GM21529 (cell line): ENCODE data around the gene YJEFN3.
A peak's percentile ranks its signal among the peaks of the same experiment; 100 is the strongest.

Experiments
- ATAC-seq: cut with Tn5 transposase; IDR thresholded peaks from one replicate; pipeline ENCODE4 v1.9.1; 2021; ENCODE audit not compliant: unreplicated experiment

The YJEFN3 gene

DNA sequence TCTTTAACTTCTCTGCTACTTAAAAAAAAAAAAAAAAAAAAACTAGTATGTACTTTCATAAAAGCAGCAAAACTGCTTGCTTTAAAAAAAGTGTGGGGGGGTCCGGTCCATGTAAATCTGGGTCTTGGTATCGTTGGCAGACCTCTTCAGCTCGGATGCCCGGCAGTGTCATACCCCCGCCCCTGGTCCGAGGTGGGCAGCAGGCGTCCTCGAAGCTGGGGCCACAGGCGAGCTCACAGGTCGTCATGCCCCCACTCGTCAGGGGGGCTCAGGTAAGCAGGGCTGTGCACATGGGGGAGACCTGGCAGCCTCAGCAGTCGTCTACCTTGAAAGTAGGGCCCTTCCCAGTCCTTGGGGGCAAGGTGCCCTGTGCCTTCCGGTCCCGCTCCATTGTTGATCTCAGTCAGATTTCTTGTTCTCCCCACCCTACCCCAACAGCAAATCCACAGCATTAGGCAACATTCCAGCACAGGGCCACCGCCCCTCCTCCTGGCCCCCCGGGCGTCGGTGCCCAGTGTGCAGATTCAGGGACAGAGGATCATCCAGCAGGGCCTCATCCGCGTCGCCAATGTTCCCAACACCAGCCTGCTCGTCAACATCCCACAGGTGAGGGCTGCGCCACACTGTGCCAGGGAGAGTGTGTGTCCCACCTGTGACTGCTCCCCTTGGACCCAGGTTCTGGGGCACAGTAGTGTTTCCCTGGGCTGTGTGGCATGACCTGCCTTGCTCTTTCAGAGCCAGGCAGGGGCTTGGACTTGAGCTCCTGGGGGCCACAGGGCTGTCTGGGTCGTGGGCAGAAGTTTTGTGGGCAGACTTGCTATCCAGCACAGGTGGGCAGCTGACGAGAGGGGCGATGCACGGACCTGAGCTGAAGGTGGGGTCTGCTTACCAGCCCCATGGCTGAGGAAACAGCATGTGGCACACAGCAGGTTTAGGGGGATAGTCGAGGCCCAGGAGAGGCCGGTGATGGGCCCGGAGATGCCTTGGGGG lies 32.8 kb upstream of the YJEFN3 start:
- no peak for ATAC-seq

DNA sequence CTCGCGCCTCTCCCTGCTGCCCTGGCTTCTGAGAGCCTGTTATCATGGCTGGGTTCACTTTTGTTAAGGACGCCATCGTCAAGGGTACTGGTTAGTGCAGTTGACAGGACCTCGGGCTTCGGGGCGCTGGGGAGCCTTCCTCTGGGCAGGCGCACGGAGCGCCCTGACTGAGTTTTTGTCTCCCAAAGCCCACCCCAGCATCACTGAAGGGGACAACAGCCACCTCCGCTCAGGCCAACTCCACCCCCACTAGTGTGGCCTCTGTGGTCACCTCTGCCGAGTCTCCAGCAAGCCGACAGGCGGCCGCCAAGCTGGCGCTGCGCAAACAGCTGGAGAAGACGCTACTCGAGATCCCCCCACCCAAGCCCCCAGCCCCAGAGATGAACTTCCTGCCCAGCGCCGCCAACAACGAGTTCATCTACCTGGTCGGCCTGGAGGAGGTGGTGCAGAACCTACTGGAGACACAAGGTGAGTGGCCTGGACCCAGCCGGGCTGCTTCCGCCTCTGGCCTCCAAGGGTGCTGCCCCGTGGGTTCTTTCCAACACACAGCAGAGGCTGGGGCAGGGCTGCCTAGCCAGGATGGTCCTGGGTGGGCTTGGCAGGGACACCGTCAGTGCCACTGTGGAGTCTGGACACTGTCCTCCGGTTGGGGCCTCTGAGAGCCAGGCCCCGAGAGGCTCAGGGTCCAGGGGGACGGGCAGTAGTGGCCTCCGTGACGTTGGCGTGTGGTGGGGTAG lies 30.3 kb upstream of the YJEFN3 start:
- no peak for ATAC-seq

DNA sequence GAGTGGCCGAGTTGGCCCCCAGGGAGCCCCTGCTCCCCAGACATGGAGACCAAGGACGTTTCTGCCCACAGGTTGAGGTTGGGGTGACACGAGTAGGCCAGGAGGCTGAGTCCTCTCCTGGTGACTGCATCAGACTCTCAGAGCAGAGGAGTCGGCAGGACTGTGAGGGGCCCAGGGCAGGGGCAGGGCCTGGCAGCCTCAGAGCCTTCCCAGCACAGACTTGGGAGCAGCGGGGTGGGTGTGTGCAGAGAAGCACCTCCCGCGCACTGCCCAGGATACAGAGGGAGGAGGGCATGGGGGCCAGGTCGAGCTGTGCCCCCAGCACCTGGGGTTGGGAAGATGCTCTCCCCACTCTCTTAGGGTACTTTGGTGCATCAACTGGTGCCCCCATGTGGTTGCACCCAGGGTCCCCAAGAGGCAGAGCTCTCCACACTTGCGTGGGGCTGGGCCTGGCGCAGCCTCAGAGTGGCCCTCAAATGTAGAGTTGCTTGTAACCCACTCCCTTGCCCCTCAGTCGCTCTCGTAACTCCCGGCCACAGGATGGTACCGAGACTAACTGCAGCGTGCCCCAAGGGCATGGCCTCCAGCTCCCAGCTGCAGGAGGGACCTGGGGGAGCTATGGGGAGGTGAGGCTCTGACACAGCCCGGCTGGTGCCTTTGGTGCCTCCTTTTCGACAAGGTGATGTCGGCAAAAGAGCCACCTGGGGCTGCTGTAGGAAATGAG lies 29.3 kb upstream of the YJEFN3 start:
- ATAC-seq = no peak

DNA sequence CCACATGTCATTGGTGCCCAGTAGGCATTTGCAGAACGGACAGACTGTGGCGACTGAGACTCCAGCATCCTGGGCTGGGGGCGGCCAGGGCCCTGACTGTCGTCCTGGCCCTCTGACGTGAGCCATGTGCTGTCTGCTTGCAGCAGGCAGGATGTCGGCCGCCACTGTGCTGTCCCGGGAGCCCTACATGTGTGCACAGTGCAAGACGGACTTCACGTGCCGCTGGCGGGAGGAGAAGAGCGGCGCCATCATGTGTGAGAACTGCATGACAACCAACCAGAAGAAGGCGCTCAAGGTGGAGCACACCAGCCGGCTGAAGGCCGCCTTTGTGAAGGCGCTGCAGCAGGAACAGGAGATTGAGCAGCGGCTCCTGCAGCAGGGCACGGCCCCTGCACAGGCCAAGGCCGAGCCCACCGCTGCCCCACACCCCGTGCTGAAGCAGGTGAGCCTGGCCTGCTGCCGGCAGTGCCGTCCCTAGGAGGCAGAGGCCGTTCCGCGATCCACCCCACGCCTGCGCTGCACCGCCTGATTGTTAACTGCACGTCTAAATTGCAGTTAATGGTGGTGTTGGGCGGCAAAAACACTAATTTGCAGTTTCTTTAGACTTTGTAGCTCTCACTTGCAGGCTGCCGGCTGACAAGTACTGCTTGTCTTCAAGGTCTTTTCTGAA lies 27.6 kb upstream of the YJEFN3 start:
- no peak for ATAC-seq

DNA sequence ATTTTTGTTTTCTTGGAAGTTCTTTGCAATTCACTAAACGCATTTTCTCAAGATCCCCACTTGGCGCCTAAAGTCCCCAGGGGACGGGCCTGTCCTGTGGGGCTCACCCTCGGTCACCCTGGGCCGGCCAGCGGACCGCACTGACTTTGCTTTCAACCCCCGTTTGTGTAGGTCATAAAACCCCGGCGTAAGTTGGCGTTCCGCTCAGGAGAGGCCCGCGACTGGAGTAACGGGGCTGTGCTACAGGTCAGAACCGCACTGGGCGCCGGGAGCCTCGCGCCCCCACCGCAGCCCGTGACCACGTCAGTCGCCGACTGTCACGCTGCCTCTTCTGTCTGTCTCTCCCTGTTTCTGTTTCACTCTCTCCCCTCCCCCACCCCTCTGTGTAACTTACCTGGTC lies 26.9 kb upstream of the YJEFN3 start:
- ATAC-seq = no peak

DNA sequence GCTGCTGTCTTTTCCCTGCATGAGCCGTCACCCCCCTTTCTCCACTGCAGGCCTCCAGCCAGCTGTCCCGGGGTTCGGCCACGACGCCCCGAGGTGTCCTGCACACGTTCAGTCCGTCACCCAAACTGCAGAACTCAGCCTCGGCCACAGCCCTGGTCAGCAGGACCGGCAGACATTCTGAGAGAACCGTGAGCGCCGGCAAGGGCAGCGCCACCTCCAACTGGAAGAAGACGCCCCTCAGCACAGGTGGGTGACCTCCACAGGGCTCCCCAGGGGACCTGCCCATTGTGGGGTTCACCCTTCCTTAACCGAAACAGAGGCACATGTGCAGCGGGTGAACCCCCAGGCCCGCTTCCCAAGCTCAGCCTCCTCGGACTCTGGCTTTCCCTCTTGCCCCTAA lies 26.4 kb upstream of the YJEFN3 start:
- ATAC-seq = no peak

DNA sequence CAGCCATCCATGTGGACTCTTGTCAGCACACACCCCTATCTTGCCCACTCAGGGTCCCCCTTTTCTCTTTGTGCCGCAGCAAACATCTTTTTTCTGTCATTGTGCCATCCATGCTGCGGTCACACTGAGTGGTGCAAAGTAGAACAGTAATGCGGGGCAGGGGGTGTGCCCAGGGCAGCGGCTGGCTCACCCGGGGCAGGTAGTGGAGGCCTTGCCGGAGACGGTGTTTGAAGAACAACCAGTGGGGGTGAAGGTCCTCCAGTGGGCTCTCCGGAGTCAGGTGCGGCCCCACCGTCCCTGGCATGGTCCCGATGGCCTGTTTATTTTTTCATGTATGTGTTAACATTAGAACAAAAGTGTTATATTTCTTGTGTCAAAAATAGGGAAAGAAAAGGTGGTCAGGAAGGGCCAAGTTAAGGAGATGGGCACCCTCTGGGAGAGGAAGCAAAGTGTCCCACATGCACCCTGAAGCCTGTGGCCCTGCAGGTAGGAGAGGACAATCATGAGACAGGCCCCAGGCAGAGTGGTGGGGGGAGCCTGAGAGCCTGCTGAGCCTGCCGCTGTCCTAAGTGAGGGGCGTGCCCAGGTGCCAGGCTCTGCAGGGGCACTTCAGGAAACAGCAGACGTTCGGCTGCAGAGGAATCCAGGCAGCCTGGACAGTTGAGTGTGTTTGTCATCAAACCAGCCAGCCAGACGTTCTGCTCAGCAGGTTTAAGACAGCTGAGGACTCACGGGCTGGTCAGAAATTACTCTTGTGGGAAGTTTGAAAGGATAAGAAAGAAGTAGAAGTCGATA lies 25.7 kb upstream of the YJEFN3 start:
- ATAC-seq = no peak

DNA sequence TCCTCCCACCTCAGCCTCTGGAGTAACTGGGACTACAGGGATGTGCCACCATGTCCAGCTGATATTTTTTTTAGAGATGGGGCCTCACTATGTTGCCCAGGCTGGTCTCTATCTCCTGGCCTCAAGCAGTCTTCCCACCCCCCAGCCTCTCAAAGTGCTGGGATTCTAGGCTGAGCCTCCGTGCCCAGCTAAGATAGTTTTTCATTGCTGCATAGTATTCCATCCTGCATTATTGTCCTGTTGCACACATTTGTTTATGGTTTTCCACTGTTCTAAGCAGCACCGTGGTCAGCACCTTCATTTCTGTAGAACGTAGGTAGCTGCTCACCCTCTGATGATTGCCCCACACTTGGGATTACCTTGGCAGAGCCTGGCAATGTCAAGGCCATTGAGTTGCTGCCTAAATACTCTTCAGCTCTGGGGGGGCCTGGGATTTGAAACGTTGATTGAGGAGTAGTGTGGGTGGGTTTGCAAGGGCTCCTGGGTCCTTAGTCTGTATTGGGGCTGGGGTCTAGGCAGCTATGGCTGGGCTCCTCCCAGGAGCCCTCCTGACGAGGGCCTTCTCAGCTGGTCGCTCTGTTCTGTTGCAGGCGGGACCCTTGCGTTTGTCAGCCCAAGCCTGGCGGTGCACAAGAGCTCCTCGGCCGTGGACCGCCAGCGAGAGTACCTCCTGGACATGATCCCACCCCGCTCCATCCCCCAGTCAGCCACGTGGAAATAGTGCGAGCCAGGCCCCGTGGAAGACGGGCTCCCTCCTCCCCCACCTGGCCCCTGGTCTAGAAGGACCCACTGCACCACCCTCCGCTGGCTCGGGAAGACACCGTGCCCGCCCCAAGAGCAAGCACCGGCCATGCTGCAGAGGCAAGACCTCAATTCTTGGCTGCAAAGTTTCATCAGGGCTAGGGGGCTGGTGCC lies 23.7 kb upstream of the YJEFN3 start:
- ATAC-seq = no peak

DNA sequence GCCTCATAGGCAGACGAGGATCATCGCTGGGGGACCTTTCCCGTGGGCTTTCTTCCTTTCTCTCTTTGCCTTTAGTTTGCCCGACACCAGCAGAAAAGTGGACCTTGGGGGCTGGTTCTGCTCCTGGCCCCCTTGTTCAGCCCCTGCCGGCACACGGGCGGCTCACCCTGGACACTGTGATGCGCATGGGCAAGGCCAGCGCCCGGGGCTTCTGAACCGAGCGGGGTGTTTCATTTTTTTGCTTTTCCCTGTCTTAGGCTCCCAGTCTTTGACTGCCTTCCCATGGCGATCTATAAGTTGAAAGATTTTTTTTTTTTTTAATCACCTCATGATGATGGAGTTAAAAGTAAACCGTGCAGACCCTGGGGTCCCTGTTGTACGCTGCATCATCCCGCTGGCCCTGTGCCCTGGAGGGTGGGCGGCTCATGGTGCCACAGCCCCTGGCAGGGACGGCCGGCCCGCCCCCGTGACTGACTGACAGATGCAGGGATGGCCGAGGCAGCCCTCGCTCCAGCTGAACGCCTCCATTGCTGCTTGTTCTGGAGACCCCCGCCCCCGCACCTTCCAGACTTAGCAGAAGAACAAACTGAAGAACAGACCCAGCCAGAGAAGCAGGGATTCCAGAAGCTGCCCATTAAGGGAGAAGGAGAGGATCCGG lies 22.9 kb upstream of the YJEFN3 start:
- ATAC-seq = no peak

DNA sequence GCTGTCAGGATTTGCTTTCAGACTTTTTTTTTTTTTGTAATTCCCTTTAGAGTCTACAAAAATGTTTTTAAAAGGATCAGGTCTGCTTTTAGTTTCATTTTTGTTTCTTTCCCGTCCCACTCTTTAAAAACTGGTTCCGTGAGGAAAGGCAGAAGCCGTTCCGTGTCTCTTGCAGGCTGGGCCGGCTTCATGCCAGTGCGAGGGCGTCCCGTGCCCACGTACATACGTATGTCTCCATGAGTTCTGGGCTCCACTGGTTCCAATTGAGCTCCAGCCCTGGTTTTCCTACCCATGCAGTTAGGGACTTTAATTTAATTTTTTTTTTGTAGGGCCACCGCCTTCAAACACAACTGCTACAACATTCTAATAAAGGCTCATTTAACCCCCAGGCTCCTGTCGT lies 22.1 kb upstream of the YJEFN3 start:
- ATAC-seq = no peak

DNA sequence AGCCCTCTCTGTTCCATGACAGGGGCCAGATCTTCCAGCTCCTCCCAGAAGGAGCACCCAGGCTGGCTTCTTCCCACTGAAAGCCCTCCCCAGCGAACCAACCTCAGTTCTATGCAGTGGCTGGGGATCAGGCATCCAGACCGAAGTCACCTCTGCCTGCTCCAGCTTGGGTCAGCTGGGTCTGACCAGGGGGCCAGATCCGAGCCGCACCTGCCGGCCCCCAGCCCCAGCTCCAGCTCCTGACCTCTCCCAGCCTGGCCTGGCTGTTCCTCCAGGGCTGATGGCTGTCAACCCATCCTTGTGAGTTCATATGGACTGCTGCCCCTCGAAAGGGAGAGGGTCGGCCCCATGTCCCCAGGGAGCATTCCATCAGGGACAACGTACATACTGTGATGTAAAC lies 21.4 kb upstream of the YJEFN3 start:
- no peak for ATAC-seq

DNA sequence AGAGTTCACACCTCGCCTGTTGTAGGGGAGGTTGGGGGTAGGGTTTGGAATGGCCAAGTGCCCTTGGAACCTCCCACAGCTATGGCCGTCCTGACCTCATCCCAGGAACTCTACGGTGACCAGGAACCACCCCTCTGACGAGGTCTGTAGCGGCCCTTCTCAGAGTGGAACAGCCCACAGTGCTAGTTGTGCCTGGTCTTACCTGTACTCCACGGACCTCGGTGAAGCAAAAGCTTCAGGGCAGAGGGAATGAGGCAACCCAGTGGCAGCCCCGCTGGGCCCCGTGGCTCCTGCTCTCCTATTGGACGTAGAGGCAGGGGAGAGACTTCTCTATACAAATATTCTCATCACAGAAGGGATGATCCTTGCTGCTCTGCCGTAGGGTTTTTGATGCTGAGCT lies 20.5 kb upstream of the YJEFN3 start:
- ATAC-seq = no peak

DNA sequence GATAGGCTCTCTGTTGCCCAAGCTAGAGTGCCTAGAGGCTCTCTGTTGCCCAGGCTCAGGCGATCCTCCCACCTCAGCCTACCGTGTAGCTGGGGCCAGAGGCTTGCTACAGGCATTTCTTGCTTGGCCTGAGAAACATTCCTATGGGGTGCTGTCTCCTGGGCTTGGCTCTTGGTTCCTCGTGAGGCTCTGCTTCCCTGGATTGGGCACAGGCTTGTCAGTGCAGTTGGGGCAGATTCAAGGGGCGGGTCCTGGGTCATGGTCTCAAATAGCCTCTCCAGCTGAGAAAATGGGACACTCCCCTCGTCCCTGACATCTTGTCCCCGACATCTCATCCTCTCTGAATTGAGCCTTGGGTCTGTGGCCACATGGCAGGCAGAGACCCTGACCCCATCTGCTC lies 18.3 kb upstream of the YJEFN3 start:
- no peak for ATAC-seq

DNA sequence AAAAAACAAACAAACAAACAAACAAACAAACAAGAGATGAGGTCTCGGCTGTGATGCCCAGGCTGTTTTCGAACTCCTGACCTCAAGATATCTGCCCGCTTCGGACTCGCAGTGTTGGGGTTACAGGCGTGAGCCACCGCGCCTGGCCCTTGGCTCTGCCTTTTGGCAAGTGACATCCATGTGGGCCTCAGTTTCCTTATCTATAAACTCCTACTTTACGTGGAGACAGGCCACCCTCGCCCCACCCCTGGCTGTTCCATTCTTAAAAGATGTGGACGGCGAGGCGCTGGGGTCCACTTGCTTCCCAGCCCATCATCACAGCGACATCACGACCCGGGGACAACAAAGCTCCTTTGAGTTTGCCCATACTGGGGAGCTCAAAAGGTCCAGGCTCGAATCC lies 15.0 kb upstream of the YJEFN3 start:
- no peak for ATAC-seq

DNA sequence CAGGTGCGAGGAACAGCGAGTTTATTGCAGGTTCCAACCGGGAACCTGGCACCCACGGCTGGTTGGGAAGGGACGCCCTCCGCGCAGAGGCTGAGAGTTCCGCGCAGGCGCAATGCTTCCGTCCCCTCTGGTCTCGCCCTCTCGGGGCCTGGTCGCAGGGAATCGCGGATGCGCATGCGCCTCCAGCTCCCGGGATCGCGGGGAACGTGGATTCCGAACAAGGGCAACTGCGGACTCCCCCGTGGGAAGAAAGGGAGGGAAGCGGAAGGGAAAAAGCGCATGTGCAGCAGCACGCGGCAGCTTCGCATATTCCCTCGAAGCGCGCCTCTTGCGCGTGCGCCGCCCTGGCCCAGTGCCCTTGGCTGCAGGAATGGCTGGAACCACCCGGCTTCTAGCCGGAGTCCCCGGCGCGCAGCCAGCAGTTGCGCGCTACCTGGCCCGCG lies 14.5 kb upstream of the YJEFN3 start:
- ATAC-seq = no peak

DNA sequence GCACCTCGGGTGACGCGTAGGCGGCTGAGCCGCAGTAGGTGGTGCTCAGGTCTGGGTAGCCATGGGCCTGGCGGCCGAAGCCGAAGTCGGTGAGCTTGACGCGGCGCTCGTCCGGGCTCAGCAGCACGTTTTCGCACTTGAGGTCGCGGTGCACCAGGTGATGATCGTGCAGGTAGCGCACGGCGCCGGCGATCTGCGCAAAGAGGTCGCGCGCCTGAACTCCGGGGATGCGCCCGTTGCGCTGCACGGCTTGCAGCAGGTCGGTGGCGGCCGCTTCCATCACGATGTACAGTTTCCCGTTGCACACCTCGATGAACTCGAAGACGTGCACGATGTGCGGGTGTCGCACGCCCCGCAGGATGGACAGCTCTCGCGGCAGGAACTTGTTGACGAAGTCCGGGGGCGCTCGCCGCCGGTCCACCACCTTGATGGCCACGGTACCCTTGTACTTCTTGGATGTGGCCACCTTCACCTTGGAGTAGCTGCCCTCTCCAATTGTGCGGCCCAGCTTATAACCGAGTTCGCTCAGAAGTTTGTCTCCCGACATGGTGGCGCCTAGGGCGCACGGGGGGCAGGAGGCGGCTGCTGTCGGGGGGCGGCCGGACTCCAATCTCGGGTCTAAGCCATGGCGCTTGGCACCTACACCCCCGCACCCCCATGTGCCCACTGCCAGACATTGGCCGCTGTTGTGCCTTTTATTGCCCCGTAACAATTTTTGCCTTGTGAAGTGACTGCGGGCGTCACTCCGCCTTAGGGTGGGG lies 13.7 kb upstream of the YJEFN3 start, which contains the start of gene TSSK6:
Gene TSSK6 (minus strand): TSS at position 668 of the 761 bp plus-strand sequence. CDS start 121 bp downstream, at position 547.
- no peak for ATAC-seq

DNA sequence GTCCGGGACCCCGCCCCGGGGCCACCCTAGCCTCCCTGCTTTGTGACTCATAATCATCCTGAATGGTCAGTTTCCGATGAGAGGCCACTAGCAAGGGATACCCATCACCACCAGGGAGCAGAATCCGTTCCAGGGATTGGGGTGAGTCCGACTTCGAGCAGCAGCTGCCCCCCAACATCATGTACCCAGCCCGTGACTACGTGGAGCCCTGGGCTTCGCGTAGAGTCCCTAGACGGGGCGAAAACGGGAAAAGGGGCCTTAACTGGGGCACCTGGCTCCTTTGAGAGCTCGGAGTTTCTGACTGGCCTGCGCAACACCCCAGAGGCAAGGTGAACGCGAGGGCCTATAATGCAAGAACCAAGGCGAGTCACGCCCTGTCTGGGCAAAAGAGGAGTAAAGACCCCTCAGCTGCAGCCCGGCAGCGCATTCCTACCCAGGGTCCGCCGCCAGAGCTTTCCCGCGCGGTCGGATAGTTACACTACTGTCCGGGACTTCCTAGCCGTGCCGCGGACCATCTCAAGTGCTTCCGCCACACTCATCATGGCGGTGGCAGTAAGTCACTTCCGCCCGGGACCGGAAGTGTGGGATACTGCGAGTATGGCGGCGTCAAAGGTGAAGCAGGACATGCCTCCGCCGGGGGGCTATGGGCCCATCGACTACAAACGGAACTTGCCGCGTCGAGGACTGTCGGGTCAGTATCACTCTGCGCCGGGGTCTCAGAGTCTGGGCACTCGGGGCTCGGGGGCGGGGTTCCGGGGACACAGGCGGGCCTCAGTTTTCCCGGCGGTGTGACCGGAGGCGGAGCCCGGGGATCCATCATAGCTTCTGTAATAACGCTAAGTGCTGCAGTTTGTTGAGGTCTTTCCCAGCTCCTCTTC lies 12.8 kb upstream of the YJEFN3 start, which contains the start of gene NDUFA13:
Gene NDUFA13 (plus strand): TSS at position 584 of the 878 bp plus-strand sequence. CDS start 14 bp downstream, at position 598.
- ATAC-seq = peak; percentile 89
